Stimulated activated CD8-positive, alpha-beta memory T cell treated with anti-CD3 and anti-CD28 coated beads, Interleukin-4, amount 100 ng/mL, for 48 hours (primary cell): ENCODE results near the gene PPIL6.

Experiments
- DNase-seq: peaks from one replicate; pipeline ENCODE4 v3.0.0-alpha.2; 2020

PPIL6 gene

DNA sequence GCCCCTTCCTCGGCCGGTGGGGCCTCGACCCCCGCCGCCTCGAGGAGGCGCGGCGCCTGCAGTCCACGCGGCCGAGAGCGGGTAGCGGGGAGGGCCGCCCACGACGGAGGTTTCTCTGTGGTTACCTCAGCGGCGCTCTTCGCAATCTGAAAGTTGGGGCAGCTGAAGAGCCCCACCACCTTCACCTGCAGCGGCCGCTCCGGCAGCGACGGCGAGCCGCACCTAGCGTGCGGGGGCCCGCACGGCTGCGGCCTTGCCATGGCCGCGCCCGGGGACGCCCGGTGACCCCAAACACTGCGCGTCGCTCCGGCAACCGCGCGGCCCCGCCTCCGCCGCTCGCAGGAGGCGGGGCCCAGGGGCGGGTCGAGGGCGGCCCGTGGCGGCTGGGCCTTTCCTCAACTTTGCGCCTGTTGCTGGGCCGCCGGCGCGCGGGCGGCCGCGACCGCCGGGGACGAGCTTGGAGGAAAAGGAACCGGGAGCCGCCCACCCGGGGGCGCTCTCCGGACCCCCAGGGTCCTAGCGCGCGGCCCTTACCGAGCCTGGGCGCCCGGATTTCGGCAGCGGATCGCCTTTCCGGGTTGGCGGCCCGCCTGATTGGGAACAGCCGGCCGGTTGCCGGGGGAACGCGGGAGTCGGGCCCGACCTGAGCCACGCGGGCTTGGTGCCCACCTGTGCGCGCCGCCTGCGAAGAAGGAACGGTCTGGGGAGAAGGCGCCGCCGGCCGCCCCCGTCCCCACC lies at the start of gene PPIL6, which contains the start of gene SMPD2:
TSS of gene PPIL6 (minus strand) at position 298 of the 738 bp plus-strand sequence. CDS start at position 260, 38 bp downstream.
TSS of gene SMPD2 (plus strand) at position 394 of the 738 bp plus-strand sequence. CDS start 398 bp downstream, outside the sequence.
- peak; percentile 85 for DNase-seq

DNA sequence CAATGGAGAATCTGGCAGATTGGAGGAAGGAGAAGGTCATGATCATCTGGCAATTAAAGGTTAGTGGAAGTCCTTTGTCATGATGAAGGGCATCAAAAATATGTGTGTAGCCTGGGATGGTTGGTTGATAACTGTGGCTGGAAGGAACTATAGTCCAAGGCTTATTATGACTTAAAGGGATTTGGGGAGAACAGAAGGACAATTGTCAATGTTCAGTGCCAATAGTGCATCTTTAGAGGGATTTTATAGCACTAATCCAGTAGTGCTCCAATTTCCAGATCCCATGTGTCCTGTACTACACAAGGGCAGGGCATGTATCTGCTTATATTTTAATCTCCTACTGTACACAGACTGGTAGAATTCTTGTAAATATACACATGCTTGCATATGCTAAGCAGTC lies 47.6 kb upstream of the PPIL6 start:
- DNase-seq, result no peak

DNA sequence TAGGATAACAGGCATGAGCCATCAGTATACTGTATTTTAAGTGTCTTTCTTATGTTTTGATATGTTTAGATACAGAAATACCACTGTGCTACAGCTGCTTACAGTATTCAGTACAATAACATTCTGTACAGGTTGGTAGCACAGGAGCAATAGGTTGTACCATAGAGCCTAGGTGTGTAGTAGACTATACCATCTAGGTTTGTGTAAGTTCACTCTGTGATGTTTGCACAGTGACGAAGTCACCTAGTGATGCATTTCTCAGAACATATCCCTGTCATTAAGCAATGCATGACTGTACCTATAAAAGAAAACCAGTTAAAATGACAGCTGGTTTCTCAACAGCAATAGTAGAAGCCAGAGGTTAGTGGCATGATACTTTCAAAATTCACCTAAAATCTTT lies 45.6 kb upstream of the PPIL6 start:
- no peak for DNase-seq

GRCh38 chr6:109485266-109485935 lies 45.0 kb upstream of the PPIL6 start:
- no peak for DNase-seq

GRCh38 chr6:109484122-109484521 lies 43.7 kb upstream of the PPIL6 start:
- no peak for DNase-seq

DNA sequence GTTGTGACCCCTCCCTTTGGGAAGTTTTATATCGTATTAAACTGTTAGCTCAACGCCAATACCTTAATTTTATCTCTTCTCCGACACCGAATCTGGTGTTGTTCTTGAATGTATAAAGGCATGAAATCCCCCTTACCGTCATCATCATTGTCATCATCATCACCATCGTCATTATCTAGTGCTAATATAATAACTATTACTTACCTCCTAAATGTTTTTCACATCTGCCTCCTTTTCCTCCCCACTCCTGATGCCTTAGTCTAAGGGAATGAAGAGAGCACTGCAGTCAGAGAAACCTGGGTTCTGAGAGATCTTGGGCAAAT lies 43.3 kb upstream of the PPIL6 start:
- DNase-seq, result no peak

GRCh38 chr6:109482905-109483734 lies 42.7 kb upstream of the PPIL6 start, which contains the start of gene ZBTB24:
Gene ZBTB24 (minus strand): TSS chr6:109483219. CDS start chr6:109482026, 1,193 bp downstream.
- peak; percentile 88 for DNase-seq

DNA sequence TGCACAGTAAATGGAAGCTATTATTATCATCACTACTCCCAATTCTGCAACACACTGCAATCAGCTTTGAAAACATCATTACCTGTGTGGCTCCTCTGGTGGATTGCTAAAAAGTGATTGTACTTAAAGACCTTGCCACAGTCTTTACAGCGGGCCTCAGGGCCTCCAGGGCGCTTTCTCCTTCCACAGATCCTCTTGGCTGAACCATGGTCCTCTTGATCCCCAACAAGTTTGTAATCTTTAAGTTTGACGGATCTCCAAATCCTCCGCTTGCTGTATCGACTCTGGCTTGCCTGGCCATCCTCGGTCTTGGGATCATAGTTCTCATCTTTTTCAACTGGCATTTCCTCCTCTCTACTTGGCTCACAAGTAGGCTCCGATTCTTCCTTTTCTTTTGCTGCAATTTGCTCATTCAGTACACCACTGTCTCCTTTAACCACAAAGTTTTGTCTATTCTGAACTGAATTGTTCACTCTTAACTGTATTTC lies 40.6 kb upstream of the PPIL6 start:
- no peak for DNase-seq

GRCh38 chr6:109478841-109479624 lies 38.6 kb upstream of the PPIL6 start:
- no peak for DNase-seq

DNA sequence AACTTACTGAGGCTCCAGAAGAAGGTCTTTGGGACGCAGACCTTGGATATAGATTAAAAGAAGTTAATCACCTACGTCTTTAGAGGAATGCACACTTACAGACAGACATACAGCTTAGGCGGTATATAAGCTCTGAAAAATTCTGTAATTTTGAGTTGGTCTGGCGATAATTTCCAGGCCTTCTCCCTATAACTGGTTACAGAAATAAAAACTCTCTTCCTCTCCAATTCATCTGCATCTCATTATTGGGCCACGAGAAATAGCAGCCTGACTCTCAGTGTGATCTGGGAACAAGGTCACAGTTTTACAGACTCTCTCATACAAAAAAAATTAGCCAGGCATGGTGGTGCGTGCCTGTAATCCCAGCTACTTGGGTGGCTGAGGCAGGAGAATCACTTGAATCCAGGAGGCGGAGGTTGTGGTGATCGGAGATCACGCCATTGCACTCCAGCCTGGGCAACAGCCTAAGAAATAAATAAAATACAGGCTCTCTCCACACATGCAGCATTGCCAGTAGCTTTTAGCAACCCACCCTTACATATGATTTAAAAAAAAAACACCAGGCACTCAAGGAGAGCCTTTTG lies 37.9 kb upstream of the PPIL6 start:
- DNase-seq, result no peak

- no peak for DNase-seq
These were observed 37.3 kb upstream of the PPIL6 start for GRCh38 chr6:109477725-109478124.

DNA sequence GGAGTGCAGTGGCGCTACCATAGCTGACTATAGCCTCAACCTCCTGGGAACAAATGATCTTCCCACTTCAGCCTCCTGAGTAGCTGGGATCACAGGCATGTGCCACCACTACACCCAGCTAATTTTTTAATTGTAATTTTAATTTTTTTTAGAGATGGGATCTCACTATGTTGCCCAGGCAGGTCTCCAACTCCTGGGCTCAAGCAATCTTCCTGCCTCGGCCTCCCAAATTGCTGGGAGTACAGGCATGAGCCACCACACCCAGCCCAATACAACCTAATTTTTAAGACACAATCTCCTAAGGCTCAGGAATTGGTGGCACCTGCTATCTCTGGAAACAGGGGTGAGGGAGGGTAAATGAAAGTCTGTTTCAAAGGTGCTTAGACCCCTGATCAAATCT lies 36.8 kb upstream of the PPIL6 start:
- no peak for DNase-seq

DNA sequence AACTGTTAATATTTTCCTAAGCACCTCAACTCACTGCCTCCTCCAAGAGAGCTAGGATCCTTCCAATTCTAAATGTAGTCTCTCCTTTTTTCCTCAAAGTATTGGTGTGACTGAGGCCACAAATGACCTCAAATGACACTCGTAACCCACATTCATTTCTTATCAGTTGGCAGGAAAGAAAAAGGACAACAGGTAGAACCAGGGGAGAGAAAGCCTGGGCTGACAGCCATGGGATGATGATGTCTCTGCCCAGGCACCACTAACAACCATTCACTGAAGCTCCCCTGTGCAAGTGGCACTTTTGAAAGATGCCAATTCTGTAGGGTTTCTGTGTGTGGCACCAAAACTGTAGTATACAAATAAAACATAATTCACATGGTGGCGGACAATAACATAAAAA lies 35.2 kb upstream of the PPIL6 start:
- no peak for DNase-seq

GRCh38 chr6:109474995-109475394 lies 34.6 kb upstream of the PPIL6 start:
- DNase-seq, result no peak

- DNase-seq, result no peak
These were observed 32.7 kb upstream of the PPIL6 start for GRCh38 chr6:109473120-109473519.

DNA sequence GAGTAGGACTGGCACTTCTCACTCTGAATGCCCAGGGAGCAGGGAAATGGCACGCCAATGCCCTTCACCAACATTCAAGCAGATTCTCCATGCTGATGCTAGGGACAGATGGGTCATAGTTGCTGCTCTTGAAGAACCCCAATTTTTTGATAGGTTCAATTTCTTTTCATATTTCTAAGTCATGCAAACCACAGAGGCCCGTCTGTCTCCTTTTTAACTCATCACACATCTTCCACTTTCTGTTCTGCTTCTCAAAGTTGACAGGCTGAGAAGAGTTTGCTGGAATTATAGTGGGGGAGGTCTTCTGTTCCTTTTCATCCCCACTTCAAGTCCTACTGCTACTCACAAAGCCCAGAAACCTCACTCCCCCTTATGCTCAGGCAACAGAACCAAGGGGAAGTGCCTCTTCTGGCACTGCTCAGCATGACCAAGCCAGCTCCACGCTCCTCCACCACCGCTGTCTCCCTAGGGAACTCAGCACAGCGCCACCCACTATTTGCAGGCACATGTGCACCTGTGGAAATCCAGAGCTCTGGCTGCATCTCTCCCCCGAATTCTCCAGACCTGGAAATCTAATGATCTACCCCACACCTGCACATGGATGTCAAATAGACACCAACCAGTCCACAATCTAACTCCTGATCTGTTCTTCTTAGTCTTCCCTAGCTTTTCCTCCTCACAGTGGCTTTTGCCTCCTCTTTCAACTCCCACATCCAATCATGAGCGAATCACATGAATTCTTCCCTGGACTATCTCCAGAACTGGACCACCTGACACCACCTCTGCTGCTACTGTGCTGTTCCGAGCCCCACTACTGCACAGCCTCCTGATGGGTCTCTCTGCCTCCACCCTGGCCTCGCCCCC lies 31.9 kb upstream of the PPIL6 start:
- DNase-seq, result no peak

- DNase-seq, result no peak
These were observed 30.8 kb upstream of the PPIL6 start for GRCh38 chr6:109471105-109471810.

DNA sequence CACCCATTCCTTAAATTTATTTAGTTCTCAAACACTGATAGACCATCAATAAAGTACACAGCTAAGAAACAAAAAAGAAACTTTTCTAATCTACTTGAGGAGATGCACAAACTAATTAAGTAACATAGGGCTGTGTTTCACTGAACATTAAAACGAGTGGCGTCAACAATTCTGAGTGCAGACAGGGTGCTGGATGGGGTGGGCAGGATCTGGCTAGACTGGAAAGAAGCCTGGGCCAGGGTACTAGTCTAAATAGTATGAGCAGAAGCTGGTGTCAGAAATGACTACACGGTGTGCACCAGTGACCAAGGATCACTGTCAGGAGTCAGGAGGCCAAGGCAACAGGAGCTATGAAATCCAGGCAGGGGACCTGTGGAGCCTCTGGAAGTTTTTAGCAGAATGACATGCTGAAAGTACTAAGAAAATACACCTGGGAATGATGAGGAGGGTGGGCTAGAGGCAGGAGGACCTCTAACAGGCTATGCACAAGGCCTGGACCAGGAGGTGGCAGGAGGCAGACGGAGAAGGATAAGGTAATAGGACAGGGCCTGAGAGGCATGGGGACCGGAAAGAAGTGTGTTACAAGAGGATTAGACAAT lies 29.3 kb upstream of the PPIL6 start:
- DNase-seq, result no peak

DNA sequence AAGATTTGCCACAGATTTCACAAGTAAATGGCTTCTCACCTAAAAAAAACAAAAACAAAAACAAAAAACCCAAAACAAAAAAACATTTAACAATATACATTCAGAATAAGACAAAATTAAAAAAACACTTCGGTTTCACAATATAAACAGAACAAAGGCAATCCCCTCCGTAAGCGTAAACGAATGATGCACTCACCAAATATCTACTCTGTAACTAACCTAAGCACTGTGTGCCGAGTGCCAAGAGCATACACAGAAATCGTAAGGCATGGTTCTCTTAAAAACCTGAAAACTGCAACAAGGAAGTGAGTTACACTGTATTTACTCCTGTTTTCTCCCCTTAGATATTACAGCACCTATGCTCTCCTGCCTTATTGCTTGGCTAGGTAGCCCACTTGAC lies 27.3 kb upstream of the PPIL6 start:
- DNase-seq, result no peak
